AG20443 (cell line): ENCODE results near the gene ZNF581.

ENCODE experiments used
- DNase-seq: peaks from one replicate; pipeline ENCODE4 v3.0.0; 2012; ENCODE audit warnings: low spot score, mixed read lengths

Gene ZNF581

GRCh38 chr19:55666343-55667005 lies 23.0 kb downstream of the ZNF581 start:
- DNase-seq: no peak

- no peak for DNase-seq
Measured at GRCh38 chr19:55667006-55667381, 23.5 kb downstream of the ZNF581 start.

DNA sequence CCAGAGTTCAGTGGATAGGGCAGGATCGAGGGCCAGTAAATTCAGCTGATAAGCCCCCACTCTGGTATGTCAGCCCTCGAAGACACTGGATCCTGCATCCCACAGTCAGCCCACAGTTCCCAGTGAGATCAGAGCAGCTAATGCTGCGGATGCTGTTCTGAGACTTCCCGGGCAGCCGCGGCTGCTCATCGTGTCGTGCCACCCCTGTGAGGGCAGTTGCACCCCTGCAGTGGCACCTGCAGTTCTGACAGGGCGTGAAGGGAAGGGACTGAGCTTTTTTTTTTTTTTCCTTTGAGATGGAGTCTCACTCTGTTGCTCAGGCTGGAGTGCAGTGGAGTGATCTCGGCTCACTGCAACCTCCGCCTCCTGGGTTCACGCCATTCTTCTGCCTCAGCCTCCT lies 24.1 kb downstream of the ZNF581 start:
- no peak for DNase-seq

DNA sequence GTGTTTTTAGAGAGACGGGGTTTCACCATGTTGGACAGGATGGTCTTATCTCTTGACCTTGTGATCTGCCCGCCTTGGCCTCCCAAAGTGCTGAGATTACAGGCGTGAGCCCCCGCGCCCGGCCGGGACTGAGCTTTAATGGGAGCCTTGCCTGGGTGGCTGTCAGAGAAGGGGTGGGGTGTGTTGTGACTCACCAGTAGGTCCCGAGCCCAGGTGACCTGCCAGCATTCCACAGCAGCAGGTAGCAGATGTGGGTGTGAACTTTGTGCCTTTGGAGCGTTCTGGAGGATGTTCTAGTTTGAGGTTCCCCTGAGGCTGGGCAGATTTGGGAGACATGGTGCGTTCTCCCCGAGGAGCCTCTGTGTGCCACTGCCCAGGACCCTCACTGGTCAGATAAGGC lies 24.5 kb downstream of the ZNF581 start:
- DNase-seq: no peak

GRCh38 chr19:55668603-55669348 lies 25.3 kb downstream of the ZNF581 start:
- no peak for DNase-seq

- DNase-seq: no peak
Measured at GRCh38 chr19:55669418-55670279, 26.2 kb downstream of the ZNF581 start.

- no peak for DNase-seq
Measured at GRCh38 chr19:55670280-55671053, 27.0 kb downstream of the ZNF581 start.

GRCh38 chr19:55671054-55671378 lies 27.6 kb downstream of the ZNF581 start:
- DNase-seq: no peak

DNA sequence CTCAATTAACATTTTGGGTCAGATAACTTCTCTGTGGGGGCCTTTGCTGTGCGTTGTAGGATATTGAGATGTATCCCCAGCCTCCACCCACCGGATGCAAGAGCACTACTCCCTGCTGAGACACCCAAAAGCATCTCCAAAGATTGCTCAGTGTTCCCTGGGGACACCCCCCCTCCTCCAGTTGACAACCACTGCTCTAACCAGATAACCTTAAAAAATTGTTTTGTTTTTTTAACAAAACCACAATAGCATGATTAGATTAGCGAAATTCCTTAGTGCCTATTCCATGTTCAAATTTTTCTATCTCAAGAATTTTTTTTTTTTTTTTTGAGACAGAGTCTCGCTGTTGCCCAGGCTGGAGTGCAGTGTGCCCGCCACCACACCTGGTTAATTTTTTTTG lies 29.0 kb downstream of the ZNF581 start:
- DNase-seq: no peak

- no peak for DNase-seq
Measured at GRCh38 chr19:55673465-55673864, 30.0 kb downstream of the ZNF581 start.

DNA sequence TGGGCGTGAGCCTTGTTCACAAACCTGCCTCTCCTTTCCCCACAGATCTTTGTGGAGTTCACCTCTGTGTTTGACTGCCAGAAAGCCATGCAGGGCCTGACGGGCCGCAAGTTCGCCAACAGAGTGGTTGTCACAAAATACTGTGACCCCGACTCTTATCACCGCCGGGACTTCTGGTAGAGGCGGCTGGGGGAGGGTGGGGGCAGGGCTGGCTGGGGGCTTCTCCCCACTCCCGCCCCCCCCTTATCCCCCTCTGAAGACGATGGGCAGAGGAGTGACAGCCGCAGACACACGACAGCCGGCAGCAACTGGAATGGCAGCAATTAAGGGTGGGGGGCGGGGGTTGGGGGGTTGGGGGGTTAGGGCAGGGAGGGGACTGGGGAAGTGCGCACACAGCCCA lies 30.4 kb downstream of the ZNF581 start:
- no peak for DNase-seq

GRCh38 chr19:55674459-55674840 lies 31.0 kb downstream of the ZNF581 start:
- DNase-seq: no peak

DNA sequence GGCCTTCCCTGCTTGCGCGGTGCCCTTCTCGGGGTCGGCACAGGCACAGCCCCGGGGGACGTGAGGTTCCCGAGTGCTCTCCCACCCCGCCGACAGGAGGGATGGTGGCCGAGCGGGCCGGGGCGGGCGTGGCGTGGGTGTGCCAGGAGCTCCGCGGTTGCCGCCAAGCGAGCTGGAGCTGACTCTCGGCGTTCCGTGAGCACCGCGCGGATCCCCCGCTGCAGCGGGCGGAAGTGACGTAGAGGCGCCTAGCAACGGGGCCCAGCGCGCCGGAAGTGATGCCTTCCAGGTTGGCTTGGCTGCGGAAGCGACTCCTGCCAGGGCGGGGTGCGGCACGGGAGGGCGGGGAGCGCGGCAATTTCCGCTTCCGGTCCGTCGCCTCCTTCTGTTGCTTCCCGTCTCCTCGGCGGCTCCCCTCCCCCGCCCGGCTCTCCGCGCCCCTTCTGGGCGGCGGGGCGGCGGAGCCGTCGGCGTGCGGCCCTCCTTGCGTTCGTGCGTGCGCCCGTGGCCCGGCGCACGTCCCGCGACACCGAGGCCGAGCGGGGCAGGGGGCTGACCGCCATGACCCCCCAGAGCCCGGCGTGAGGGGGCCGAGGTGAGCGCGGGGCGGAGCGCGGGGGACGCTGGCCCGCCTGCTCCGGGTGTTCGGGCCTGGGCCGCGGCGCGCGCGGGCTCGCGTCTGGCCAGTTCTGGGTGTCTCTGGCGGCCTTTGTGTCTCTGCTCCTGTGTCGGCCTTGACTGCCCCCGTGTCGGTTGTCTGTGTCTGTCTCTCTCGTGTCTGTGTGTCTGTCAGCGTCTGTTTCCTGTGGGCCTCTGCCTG lies 31.6 kb downstream of the ZNF581 start, which contains the start of gene EPN1:
TSS of gene EPN1 (plus strand) at position 386 of the 820 bp plus-strand sequence. CDS start 3,402 bp downstream, outside the sequence.
- peak; percentile 99 for DNase-seq

- DNase-seq: no peak
Measured at GRCh38 chr19:55675661-55676354, 32.4 kb downstream of the ZNF581 start.

- DNase-seq: no peak
Measured at GRCh38 chr19:55676383-55676782, 32.9 kb downstream of the ZNF581 start.

GRCh38 chr19:55676889-55677505 lies 33.5 kb downstream of the ZNF581 start:
- DNase-seq: no peak

DNA sequence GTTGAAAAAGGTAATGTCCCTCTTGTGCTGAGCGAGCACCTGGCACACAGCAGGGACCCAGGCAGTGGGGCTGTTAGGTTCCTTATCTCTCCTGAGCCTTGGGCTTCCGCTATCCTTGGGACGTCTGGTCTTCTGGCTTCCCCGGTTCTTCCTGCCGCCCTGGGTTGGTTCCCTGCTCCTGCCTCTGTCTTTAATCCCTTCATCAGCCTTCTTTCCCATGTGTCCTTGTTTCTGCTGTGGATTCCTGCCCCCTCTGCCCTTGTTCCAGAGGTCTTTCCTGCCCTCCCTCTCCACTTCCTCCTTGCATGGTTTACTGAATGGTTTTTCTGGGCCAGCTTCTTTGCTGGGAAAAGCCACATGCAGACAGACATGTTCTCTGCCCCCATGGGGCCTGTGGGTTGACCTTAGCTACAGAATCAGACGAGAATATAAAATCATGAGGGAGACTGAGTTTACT lies 34.2 kb downstream of the ZNF581 start:
- no peak for DNase-seq

GRCh38 chr19:55678121-55678671 lies 34.7 kb downstream of the ZNF581 start:
- DNase-seq: no peak

DNA sequence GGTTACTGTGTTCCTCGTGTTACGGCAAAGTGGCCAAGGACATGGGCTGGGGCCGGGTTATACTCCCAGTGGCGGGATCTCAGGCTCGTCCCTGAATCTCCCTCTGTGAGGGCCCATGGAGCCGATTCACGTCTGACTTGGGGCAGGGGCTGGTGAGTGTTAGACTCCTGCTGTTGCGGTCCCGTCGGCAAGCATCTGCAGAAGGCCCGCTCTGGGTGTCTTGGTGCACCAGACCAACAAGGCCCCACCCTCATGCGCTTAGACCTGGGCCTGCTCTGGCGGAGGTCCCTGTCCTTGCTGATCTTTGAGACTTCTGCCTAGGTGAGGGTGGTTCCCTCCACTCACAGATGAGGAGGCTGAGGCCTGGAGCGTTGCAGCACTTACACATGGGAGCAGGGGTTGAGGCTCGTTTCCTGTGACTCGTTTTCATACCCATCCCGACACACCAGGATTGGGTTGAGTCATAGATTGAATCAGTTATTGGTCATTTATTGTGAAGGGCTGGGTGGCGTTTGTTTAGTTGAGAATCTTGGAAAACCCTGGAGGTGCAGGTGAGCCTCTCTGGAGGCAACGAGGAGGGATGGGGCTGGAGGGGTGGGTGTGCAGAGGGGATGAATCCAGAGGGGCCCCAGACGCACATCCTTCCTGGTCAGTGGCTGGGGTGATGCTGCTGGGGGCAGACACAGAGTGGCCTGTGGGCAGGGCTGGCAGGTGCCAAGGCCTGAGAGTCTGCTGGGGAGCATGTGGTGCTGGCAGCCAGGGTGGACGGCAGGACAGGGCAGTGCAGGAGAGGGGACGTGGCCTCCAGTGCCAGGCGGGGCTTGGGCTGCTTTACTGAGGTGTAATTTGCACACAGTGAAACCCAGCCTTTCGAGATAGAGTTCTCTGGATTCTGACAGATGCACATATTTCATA lies 36.2 kb downstream of the ZNF581 start:
- DNase-seq: no peak
